Measurements from ENCODE around the gene KCNK10.

KCNK10 gene

GRCh38 chr14:88340357-88340756 lies 17.3 kb upstream of the KCNK10 start:
- no peak for DNase-seq
- Mint-ChIP-seq H3K4me1 (no peaks in the 10 kb centered on the region), H3K4me3 (no peak overlapping the region), H3K9me3 (no peaks in the 10 kb centered on the region), H3K27ac (no peak overlapping the region), H3K27me3 (ENCODE audit: low read depth, poor library complexity) (peaks cover 4% of the 10 kb centered on the region), H3K36me3 (ENCODE audit: low read depth) (no peaks in the 10 kb centered on the region)
- TF ChIP-seq, protein P1, sequence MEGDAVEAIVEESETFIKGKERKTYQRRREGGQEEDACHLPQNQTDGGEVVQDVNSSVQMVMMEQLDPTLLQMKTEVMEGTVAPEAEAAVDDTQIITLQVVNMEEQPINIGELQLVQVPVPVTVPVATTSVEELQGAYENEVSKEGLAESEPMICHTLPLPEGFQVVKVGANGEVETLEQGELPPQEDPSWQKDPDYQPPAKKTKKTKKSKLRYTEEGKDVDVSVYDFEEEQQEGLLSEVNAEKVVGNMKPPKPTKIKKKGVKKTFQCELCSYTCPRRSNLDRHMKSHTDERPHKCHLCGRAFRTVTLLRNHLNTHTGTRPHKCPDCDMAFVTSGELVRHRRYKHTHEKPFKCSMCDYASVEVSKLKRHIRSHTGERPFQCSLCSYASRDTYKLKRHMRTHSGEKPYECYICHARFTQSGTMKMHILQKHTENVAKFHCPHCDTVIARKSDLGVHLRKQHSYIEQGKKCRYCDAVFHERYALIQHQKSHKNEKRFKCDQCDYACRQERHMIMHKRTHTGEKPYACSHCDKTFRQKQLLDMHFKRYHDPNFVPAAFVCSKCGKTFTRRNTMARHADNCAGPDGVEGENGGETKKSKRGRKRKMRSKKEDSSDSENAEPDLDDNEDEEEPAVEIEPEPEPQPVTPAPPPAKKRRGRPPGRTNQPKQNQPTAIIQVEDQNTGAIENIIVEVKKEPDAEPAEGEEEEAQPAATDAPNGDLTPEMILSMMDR (IDR thresholded peaks at IDR 0.05): no peak

GRCh38 chr14:88333036-88333435 lies 10.0 kb upstream of the KCNK10 start:
- Mint-ChIP-seq H3K27me3 (ENCODE audit: low read depth, poor library complexity) (peaks cover 65% of the 10 kb centered on the region), H3K36me3 (ENCODE audit: low read depth) (no peaks in the 10 kb centered on the region), H3K4me1 (no peaks in the 10 kb centered on the region), H3K9me3 (peaks cover 11% of the 10 kb centered on the region), H3K4me3 (no peak overlapping the region), H3K27ac (no peak overlapping the region)
- no peak for DNase-seq
- TF ChIP-seq, protein P1 (IDR thresholded peaks at IDR 0.05): no peak

- Mint-ChIP-seq H3K27ac (no peak overlapping the region), H3K4me1 (peaks cover 9% of the 10 kb centered on the region), H3K4me3 (peak overlapping the region; percentile 50), H3K36me3 (ENCODE audit: low read depth) (no peaks in the 10 kb centered on the region), H3K27me3 (ENCODE audit: low read depth, poor library complexity) (peaks cover 88% of the 10 kb centered on the region), H3K9me3 (peaks cover 16% of the 10 kb centered on the region)
- no peak for DNase-seq
- TF ChIP-seq, protein P1 (IDR thresholded peaks at IDR 0.05): no peak
Observed at GRCh38 chr14:88327497-88327896, 4.4 kb upstream of the KCNK10 start.

GRCh38 chr14:88326352-88327103 lies 3.5 kb upstream of the KCNK10 start:
- DNase-seq: peak; percentile 49
- Mint-ChIP-seq H3K36me3 (ENCODE audit: low read depth) (no peaks in the 10 kb centered on the region), H3K27me3 (ENCODE audit: low read depth, poor library complexity) (peaks cover 81% of the 10 kb centered on the region), H3K4me1 (peaks cover 9% of the 10 kb centered on the region), H3K4me3 (peak overlapping the region; percentile 74), H3K27ac (no peak overlapping the region), H3K9me3 (peaks cover 16% of the 10 kb centered on the region)
- TF ChIP-seq, protein P1 (IDR thresholded peaks at IDR 0.05): no peak

- TF ChIP-seq, protein P1 (IDR thresholded peaks at IDR 0.05): no peak
- no peak overlapping the region for H3K27ac Mint-ChIP-seq
- peak overlapping the region; percentile 74 for H3K4me3 Mint-ChIP-seq
- peaks cover 16% of the 10 kb centered on the region for H3K9me3 Mint-ChIP-seq
- H3K36me3 Mint-ChIP-seq (ENCODE audit: low read depth): no peaks in the 10 kb centered on the region
- peaks cover 74% of the 10 kb centered on the region for H3K27me3 Mint-ChIP-seq (ENCODE audit: low read depth, poor library complexity)
- no peak for DNase-seq
- H3K4me1 Mint-ChIP-seq: peaks cover 9% of the 10 kb centered on the region
Observed at GRCh38 chr14:88325883-88326282, 2.8 kb upstream of the KCNK10 start.

DNA sequence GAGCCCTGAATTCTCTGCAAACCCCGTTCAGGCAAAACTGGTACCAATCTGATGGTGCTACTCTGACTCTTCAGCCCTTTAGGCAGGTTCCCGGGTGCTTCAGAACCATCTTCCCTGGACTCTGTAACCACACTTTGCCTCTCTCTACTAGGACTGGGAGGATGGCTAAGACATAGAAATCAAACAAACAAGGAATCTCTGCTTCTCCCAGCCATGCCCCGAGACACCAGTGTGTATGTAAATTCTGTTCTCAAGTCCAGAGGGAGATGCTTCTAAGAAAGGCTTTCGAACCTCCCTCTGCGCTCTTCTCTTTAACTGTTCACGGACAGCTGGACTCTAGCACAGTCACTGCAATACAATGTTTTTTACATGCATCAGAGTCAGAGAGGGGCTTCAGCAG lies 1.9 kb upstream of the KCNK10 start:
- Mint-ChIP-seq H3K4me3 (peak overlapping the region; percentile 90), H3K27me3 (ENCODE audit: low read depth, poor library complexity) (peaks cover 65% of the 10 kb centered on the region), H3K9me3 (peaks cover 16% of the 10 kb centered on the region), H3K27ac (no peak overlapping the region), H3K4me1 (peaks cover 9% of the 10 kb centered on the region), H3K36me3 (ENCODE audit: low read depth) (no peaks in the 10 kb centered on the region)
- DNase-seq: no peak
- TF ChIP-seq, protein P1 (IDR thresholded peaks at IDR 0.05): no peak

Measured in nephron progenitor cell (in vitro differentiated cells).